NCI-H510A (cell line): ENCODE measurements around the gene UPF3A.
"Not testable (repeated sequence)": the region's sequence is repeated elsewhere in the genome, so short reads cannot be mapped to it uniquely, and the experiment has no call there.

ENCODE experiments used
- DNase-seq: peaks from one replicate; lab custom pipeline; 2025; lab: John Stamatoyannopoulos, UW

The UPF3A gene, protein sequence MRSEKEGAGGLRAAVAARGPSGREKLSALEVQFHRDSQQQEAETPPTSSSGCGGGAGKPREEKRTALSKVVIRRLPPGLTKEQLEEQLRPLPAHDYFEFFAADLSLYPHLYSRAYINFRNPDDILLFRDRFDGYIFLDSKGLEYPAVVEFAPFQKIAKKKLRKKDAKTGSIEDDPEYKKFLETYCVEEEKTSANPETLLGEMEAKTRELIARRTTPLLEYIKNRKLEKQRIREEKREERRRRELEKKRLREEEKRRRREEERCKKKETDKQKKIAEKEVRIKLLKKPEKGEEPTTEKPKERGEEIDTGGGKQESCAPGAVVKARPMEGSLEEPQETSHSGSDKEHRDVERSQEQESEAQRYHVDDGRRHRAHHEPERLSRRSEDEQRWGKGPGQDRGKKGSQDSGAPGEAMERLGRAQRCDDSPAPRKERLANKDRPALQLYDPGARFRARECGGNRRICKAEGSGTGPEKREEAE

DNA sequence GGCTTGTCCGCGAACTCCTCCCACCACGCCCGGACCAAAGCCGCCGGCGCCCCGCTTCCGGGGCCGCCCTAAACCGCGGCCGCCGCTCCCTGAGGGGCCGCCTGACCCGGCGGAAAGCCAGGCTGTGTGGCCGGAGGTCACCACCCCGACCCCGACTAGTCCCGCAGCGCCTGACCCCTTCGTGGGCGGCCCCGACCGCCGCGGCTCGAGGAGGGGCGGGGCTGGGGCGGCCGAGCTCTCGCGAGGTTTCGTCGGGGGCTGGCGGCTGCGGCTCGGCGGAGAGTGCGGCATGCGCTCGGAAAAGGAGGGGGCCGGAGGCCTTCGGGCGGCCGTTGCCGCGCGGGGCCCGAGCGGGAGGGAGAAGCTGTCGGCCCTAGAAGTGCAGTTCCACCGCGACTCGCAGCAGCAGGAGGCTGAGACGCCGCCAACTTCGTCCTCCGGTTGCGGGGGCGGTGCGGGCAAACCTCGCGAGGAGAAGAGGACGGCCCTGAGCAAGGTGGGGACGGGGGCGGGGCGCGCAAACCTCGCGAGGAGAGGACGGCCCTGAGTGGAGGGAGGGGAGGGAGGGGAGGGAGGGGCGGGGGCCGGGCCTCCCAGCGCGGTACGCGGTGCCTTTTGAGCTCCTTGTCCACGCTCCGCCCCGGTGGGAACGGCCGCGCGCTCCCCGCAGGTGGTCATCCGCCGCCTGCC lies at the start of gene UPF3A:
TSS of gene UPF3A (plus strand) at position 251 of the 690 bp plus-strand sequence. CDS start at position 290, 39 bp downstream.
- DNase-seq: peak; percentile 68

DNA sequence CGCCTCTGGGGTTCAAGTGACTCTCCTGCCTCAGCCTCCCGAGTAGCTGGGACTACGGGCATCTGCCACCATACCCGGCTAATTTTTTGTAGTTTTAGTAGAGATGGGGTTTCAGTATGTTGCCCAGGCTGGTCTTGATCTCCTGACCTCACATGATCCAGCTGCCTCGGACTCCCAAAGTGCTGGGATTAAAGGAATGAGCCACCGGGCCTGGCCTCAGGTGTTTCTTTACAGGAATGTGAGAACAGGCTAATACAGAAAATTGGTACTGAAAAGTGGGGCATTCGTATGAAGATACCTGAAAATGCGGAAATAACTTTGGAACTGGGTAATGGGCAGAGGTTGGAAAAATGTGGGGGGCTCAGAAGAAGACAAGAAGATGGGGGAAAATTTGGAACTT lies 49.5 kb upstream of the UPF3A start:
- no peak for DNase-seq

DNA sequence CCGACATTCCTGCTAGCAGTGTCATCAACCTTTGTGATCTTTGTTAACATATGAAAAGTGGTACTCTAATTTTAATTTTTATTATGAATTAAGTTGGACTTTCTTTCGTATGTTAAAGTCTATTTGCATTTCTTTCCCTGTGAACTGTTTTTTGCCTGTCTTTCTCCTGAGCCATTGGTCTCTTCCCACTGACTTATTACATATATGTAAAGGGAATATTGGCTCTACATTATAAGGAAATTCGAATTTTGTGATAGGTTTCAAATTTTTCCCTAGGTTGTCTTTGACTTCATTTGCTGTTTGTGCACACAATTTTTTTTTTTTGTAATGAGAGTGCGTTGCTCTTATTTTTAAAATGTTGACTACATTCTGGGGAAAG lies 47.1 kb upstream of the UPF3A start:
- DNase-seq: no peak

DNA sequence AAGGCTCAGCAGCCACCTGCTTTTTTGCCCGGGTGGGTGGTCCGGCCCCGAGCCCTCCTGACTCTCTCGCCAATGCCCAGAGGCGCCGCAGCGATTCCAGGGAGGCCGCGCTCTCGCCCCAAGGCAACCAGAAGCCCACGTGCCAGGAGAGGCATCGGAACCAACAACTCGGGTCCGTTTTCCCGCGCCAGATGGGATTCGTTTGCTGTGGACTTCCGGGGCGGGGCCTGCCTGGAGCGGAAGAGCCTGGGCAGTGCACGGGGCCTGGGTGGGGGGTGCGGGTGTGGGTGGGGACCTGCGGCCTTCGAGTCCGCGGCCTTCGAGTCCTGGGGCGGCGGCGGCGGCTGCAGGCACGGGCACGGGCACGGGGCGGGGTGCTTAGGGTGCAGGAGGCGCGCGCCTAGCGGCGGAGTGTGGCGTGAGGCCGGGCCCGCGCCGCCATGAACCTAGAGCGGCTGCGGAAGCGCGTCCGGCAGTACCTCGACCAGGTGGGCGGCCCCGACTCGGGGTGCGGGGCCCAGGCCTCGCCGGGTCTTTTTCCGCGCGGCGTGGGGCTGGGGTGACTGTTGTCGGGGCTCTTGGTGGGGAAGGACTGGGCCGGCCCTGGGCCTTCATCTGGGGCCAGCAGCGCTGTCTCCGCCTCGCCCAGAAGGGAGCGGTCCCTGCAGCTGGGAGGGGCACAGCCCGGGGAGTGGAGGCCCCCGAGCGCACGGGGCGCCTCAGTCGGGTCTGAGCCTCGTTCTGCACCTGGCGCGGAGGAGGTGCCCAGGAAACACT lies 46.6 kb upstream of the UPF3A start, which contains the start of gene CDC16:
TSS of gene CDC16 (plus strand) at position 253 of the 777 bp plus-strand sequence. CDS start at position 441, 188 bp downstream.
- DNase-seq: peak; percentile 86

DNA sequence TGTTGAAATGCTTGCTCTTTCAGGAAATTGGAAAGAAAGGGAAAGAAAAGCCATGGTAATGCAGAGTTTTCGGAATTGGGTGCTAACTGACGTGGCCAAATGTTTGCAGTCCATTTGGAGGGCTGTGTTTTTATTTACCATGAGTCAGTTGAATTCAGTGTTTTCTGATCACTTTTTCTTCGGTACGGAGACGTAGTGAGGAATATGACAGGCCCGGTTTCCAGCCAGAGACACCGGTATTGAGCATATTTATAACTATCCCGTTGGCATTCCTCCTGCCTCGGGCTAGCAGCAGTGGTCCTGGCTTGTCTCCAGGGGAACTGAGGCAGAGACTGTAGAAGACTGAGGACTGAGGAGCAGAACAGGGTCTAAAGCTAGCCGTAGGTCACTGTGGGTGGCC lies 45.7 kb upstream of the UPF3A start:
- DNase-seq: no peak

DNA sequence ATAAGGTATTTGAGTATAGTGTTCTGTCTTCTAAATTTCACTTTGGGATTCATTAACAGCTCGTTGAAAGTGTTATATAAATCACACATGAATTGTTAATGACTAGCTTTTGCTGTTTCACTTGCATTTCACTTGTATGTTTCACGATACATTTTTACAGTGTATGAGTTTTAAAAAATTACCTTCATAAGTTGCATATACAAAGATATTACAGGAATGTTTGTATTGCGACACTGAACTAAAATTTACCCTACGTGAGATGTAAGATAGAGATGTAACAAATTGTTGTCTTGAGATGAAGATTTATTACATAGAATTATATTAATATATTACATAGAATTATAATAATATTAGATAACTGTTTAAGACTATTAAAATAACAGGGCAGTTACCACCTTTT lies 45.2 kb upstream of the UPF3A start:
- DNase-seq: no peak

DNA sequence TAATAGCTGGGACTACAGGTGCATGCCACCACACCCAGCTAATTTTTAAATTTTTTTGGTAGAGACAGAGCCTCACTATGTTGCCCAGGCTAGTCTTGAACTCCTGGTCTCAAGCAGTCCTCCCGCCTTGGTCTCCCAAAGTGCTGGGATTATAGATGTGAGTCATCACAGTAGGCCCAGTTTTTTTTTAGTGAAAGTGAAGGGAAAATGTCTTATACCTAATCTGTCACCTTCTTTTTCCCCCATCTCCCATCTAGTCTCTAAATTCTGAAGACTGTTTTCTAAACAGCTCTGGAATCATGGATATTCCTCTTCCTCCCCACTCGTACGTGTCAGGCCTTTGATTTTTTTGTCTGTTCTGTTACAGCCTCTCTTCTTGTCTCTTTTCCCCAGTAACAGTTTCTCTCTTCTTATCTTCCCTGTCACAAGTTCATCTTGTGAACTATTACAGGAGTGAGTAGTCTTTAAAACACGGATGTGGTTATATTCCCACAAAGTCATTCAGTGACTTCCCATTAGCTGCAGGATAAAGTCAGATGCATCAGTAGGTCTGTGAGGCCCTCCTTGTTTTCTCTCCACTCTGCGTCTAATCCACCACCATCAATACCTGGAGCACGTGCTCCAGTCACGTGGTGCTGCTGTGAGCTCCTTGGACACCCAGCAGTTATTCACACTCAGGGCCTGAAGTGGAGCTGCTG lies 43.8 kb upstream of the UPF3A start:
- DNase-seq: no peak

DNA sequence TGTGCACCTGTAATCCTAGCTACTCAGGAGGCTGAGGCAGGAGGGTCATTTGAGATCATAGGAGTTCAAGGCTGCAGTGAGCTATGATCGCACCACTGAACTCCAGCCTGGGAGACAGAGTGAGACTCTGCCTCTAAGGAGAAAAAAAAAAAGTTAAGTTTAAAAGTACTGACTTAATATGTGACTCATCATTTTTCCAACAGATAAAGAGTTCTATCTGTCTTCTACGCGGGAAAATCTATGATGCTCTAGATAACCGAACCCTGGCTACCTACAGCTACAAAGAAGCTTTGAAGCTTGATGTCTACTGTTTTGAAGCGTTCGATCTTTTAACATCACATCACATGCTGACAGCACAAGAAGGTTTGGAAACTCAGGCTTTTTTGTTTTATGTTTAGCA lies 39.5 kb upstream of the UPF3A start:
- DNase-seq: no peak

DNA sequence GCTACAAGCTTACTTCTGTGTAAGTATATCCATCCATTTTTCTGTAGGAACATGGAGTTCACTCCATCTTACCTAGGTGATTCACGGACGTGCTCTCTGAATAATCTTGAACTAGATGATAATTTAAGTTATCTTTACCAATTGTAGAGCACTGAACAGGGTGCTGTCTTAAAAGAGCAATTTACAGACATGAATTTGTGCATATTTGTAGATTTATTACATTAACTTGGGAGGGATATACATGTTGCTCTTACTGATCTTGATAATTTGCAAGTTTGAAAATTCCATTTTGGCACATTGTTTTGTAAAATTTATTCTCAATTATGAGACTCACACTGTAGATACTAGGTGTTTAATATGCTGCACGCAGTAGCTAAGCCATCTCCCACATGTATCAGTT lies 37.4 kb upstream of the UPF3A start:
- DNase-seq: no peak

DNA sequence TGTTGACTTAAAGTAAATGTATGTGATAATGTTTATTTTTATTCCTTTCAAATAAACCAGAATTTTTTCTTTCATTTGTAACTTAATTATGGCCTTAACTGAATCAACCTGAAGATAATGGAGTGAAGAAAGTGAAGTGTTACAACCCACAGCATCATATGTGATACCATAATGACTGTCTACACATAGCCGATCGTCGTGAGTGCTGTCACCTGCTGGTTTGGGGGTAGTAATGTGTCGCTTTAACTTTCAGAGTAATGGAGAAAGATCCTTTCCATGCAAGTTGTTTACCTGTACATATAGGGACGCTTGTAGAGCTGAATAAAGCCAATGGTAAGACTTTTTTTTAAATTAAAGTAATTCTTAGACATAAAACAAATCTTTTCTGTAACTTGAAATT lies 36.8 kb upstream of the UPF3A start:
- DNase-seq: no peak

DNA sequence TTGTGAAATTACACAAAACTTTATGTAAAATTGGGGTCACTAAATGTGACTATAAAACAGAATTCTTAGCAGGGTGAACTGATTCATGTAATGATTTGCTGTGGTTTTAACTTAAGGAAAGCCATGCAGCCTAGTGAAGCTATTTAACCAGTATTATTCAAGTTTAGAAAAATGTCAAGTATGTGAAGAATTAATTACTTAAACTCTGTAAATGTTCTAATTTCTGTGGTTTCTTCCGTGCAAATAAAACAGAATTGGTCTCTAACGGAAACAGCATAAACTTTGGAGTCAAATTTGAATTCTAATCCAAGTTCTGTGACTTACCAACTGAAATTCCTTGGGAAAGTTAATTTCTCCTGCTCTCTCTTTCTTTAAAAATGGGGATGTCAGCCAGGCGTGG lies 33.4 kb upstream of the UPF3A start:
- no peak for DNase-seq

DNA sequence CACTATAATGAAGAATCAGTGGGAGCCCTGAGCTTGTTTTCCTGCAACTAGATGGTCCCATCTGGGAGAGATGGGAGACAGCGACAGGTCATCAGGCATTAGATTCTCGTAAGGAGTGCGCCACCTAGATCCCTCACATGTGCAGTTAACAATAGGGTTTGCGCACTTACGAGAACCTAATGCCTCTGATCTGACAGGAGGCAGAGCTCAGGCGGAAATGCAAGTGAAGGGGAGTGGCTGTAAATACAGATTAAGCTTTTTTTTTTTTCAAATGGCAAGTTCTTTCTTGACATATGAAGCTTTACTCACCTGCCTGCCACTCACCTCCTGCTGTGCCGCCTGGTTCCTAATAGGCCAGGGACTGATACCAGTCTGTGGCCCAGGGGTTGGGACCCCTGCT lies 32.3 kb upstream of the UPF3A start:
- DNase-seq: peak; percentile 25

DNA sequence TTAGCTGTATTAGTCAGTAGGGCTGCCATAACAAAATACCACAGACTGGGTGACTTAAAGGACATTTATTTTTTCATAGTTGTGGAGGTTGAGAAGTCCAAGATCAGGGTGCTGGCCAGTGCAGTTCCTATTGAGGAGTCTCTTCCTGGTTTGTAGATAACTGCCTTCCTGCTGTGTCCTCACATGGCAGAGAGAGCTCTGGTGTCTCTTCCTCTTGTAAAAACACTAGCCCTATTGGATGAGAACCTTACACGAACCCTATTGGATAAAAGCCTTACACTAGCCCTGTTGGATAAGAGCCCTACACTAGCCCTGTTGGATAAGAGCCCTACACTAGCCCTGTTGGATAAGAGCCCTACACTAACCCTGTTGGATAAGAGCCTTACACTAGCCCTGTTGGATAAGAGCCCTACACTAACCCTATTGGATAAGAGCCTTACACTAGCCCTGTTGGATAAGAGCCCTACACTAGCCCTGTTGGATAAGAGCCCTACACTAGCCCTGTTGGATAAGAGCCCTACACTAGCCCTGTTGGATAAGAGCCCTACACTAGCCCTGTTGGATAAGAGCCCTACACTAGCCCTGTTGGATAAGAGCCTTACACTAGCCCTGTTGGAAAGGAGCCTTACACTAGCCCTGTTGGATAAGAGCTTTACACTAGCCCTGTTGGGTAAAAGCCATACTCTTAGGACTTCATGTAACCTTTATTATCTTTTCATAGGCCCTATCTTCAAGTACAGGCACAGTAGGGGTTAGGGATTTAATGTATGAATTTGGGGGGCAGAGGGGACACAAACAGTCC lies 29.6 kb upstream of the UPF3A start:
- DNase-seq: not testable (repeated sequence)

DNA sequence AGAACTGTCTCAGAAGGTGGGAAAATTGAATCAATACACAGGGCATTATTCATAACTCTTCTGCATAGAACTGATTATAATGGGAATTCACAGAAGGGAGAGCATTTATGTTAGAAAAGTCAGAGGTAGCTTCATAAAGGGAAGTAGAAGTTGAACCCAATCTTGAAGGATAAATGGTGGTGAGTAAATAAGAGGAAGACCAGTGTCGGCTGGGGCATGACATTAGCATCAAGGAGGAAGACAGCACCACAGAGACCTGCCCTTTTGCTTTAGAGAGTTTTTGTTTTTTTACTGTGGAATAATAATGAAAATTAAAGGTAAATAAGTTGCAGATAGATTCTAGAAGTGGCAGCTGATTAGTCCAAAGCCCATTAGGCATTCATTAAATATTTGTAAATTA lies 24.9 kb upstream of the UPF3A start:
- DNase-seq: no peak

DNA sequence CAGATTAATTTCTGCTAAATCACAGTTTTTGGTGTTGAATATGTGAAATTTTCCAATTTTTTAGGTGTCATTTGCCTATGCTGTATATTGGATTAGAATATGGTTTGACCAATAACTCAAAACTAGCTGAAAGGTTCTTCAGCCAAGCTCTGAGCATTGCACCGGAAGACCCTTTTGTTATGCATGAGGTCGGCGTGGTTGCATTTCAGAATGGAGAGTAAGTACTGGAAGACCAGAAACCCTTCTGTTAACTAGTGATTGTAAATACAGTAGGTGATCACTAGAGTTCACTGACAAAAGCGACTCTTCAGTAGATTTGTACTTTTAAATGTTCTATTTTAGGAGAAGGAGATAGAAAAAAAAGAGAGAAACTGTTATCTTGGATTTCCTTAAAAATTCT lies 24.4 kb upstream of the UPF3A start:
- DNase-seq: no peak

DNA sequence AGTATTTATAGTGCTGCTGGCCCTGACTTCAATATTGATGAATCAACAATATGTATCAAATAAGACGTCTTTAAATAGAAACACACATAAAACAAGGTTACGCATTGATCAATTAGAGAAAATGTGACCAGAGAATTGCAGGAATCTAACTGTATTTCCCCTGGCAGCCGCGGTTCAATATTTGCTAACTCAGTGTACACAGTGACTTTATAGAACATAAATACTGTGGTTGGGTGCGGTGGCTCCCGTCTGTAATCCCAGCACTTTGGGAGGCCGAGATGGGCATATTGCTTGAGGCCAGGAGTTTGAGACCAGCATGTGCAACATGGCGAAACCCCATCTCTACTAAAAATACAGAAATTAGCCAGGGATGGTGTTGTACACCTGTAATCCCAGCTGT lies 22.8 kb upstream of the UPF3A start:
- no peak for DNase-seq

DNA sequence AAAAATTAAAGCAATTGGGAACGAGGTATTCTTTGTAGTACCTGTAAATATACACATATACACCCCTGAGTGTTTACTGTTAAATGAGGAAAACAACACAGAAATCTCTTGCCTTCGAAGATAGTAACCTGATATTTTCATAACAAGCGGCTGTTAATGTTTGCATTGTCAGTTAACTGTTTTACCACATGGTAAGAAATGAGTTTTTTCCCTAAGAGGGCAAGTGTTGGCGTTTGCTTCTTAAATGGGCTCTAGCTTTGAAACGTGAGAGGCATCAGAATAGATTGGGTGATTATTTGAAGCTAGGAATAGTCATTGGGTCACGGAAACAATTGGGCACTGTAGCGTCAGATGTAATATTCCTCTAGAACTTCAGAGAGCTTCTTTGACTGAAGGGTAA lies 22.0 kb upstream of the UPF3A start:
- no peak for DNase-seq

DNA sequence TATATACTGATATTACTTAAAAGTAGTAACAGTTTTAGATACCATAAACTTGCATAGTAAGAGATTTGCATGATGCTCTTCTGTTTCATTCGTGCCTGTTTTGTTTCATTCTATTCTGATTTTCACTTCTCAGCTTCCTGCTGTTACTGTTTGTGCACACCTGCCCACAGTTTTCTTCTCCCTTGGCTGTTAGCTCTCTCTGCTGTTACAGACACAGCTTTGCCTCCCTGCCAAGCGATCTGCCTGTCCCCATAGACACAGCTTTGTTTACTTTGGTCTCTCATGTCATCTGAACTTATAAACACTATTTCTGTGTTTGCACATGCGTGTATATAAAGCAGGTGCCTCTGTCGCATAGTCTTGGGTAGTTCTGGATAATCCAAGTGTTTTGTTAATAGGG lies 21.4 kb upstream of the UPF3A start:
- DNase-seq: peak; percentile 37

DNA sequence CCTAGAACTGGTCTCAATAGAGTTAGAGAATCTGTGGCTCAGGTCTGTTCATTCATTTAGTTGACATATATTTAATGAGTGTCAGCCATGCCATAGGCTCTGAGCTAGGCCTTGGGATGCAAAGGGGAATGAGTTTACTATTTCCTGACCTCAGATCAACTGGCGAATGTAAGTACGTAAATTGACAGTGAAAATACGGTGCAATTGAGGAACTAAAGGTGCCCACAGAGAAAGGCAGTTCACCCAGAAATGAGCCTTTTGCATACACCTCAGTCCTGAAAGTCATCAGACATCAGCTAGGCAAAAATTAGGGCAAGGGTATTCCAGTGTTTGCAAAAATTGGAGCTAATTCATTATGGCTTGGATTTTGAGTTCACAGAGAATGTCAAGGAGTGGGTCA lies 20.6 kb upstream of the UPF3A start:
- DNase-seq: no peak

DNA sequence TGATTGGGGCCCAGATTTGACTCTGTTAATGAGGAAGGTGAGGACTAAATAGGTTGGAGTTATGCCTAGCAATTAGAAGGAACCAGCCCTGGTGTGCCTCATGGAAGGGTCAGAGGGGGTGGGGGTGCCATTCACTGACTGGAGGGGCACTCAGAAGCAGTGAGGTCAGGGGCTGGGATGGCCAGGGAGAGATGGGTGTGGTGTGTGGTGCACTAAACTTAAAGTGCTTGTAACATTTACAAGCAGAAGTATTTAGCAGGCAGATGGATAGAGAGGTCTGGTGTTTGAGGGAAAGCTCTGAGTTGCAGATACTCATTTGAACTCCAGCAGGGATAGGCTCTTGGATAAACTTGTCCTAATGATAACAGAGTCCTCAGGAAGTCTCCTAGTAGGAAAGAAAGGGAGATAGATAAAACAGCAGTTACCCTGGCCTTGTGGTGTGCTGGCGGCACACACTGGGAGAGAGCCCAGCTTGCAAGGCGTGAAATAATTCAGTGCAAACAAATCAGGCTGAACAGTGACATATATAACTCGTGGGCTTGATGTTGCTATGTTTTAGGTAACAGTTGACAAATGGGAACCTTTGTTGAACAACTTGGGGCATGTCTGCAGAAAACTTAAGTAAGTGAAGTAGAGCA lies 20.0 kb upstream of the UPF3A start:
- no peak for DNase-seq

DNA sequence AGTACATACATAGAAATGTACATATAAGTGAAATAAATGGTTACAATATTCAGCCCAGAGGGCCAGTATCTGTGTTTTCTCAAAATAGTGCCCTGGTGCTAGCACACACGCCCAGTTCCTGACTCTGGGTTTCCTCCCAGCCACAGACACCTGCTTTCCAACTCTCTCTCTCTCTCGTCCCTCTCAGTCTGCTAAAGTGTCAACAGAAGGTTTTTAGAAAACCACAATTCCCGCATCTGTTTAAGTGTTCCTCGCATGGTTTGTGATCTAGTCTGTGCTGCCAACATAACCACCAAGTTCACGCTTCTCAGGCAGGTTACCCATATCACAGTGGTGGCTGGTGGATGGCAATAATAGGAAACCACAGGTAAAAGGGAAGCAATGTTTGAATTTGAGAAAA lies 17.8 kb upstream of the UPF3A start:
- no peak for DNase-seq
